Astrocyte of the spinal cord (primary cell): Measurements from ENCODE around the gene ATP5PB.

Experiments used
- DNase-seq: peaks from one replicate; pipeline ENCODE4 v3.0.0; 2011; ENCODE audit warnings: low read depth, low spot score
- H3K4me3 ChIP-seq: 2 replicates; pipeline ENCODE4 v1.5.1; 2011; ENCODE audit warnings: low read depth, mild to moderate bottlenecking, low read length, moderate library complexity
- CTCF ChIP-seq: IDR thresholded peaks from 2 replicates; pipeline ENCODE4 v1.5.1; 2012; ENCODE audit warnings: low read depth, mild to moderate bottlenecking, low read length, inconsistent platforms
- in situ Hi-C: cut with HindIII; loops from 2 replicates; pipeline ENCODE4 v1.10.0; 2017; ENCODE audit warnings: low sequenced_read_pairs

The ATP5PB gene

GRCh38 chr1:111452581-111452980 lies 3.3 kb downstream of the ATP5PB start:
- in situ Hi-C loops: no loop called here
- H3K4me3 ChIP-seq: no peak overlapping the region
- TF ChIP-seq CTCF: no peak
- no peak for DNase-seq

GRCh38 chr1:111453706-111454105 lies 4.4 kb downstream of the ATP5PB start:
- TF ChIP-seq CTCF: no peak
- in situ Hi-C loops: no loop called here
- H3K4me3 ChIP-seq: no peak overlapping the region
- DNase-seq: no peak

- DNase-seq: no peak
- TF ChIP-seq CTCF: no peak
- H3K4me3 ChIP-seq: no peak overlapping the region
- in situ Hi-C loops: no loop called here
Measured at GRCh38 chr1:111454859-111455641, 5.8 kb downstream of the ATP5PB start.

- TF ChIP-seq CTCF: no peak
- no peak overlapping the region for H3K4me3 ChIP-seq
- in situ Hi-C loops: no loop called here
- DNase-seq: no peak
Measured at GRCh38 chr1:111455642-111456031, 6.4 kb downstream of the ATP5PB start.

- in situ Hi-C loops: no loop called here
- no peak overlapping the region for H3K4me3 ChIP-seq
- TF ChIP-seq CTCF: no peak
- no peak for DNase-seq
Measured at GRCh38 chr1:111461765-111462164, 12.5 kb downstream of the ATP5PB start.

GRCh38 chr1:111462370-111463028 lies 13.2 kb downstream of the ATP5PB start:
- H3K4me3 ChIP-seq: no peak overlapping the region
- DNase-seq: no peak
- in situ Hi-C loops: no loop called here
- TF ChIP-seq CTCF: no peak
